Neural progenitor cell (in vitro differentiated cells): ENCODE measurements around the gene MROH8.

ENCODE experiments used
- EZH2 ChIP-seq: fragments of 200-600 bp; sonication (generic); IDR thresholded peaks from 2 replicates; pipeline ENCODE4 v1.6.1; 2017; ENCODE audit warnings: antibody characterized with exemption, mild to moderate bottlenecking, moderate library complexity
- EZH2phosphoT487 ChIP-seq: fragments of 200-600 bp; sonication (generic); IDR thresholded peaks from 2 replicates; pipeline ENCODE4 v1.6.1; 2017; ENCODE audit warnings: antibody characterized with exemption
- TF ChIP-seq, protein P1 (sequence below): fragments of 200-600 bp; sonication (generic); IDR thresholded peaks from 2 replicates; pipeline ENCODE4 v1.5.1; 2017; ENCODE audit warnings: antibody characterized with exemption, mild to moderate bottlenecking

DNA sequence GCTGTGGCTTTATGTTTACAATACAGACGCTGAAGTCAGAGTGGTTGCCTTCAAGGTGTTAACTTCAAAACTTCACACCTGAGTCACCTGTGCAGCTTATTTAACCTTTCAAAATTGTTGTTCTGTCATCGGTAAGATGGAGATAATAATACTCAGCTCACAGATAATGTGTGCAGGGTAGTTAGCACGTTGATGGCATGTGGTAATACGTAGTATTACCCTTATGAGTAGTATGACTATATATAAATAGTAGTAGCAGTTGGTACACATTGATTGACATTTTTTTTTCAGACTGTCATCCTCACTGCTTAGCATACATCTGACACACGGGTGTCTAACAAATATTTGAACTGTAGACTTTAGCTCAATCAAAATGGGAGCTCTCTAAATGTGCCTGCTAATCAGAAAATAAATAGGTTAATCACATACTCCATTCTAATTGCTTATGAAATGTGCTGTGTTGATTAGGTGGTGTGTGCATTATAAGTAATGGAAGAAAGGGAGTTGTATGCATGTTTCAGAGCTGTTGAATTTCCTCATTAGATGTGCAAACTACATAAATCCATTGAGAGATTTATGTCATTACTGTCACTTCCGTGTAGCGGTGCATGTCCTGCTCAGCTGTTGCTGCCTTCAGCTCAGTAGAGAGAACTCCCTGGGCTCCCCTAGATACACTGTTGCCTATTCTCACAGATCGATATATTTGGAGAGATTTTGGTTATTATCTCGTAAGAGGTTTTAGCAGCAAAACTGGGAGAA lies 11.2 kb upstream of the MROH8 start:
- TF ChIP-seq, protein P1, sequence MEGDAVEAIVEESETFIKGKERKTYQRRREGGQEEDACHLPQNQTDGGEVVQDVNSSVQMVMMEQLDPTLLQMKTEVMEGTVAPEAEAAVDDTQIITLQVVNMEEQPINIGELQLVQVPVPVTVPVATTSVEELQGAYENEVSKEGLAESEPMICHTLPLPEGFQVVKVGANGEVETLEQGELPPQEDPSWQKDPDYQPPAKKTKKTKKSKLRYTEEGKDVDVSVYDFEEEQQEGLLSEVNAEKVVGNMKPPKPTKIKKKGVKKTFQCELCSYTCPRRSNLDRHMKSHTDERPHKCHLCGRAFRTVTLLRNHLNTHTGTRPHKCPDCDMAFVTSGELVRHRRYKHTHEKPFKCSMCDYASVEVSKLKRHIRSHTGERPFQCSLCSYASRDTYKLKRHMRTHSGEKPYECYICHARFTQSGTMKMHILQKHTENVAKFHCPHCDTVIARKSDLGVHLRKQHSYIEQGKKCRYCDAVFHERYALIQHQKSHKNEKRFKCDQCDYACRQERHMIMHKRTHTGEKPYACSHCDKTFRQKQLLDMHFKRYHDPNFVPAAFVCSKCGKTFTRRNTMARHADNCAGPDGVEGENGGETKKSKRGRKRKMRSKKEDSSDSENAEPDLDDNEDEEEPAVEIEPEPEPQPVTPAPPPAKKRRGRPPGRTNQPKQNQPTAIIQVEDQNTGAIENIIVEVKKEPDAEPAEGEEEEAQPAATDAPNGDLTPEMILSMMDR: no peak
- no peak for TF ChIP-seq EZH2phosphoT487
- no peak for TF ChIP-seq EZH2
